ENCODE results near the gene SUMO3.

SUMO3 gene

DNA sequence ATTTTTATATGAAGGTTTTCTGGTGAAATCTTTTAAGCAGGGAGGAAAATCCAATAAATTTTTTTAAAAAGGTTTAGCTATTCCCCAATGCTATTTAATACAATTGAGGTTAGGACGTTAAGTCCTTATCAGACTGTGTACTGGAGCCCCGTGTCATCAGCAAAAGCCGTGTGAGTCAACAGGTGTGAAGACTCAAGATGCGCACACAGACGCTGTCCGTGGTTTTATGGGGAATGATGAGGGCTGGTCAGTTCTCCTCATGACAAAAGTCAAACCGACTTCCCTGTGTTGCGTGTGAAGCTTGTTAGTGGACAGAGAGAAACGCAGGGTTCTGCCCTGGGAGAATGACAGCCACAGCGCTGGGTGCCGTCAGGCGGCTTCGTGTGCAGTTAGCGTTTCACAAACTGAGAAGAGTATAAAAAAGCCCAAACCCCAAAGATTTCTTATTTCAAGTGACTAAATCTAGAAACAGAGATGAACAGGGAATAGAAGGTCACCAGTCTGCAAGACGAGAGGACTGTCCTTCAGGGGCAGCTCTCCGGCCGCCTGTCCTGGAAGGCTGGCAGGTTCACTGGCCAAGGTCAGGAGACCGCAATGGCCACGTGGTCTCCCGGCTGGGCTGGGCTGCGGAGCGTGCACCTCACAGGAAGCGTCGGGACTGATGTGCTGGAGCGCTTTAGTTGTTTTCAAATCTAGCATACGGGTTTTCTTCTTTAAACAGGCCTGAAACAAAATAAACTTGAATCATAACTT lies 33.2 kb upstream of the SUMO3 start:
- no peak for DNase-seq (ENCODE audit: extremely low read depth, low read depth)
- TF ChIP-seq CTCF (IDR thresholded peaks at IDR 0.05; ENCODE audit: low read depth, low read length), result no peak

GRCh38 chr21:44850208-44850800 lies 32.4 kb upstream of the SUMO3 start:
- DNase-seq (ENCODE audit: extremely low read depth, low read depth), result no peak
- no peak for TF ChIP-seq CTCF (IDR thresholded peaks at IDR 0.05; ENCODE audit: low read depth, low read length)

DNA sequence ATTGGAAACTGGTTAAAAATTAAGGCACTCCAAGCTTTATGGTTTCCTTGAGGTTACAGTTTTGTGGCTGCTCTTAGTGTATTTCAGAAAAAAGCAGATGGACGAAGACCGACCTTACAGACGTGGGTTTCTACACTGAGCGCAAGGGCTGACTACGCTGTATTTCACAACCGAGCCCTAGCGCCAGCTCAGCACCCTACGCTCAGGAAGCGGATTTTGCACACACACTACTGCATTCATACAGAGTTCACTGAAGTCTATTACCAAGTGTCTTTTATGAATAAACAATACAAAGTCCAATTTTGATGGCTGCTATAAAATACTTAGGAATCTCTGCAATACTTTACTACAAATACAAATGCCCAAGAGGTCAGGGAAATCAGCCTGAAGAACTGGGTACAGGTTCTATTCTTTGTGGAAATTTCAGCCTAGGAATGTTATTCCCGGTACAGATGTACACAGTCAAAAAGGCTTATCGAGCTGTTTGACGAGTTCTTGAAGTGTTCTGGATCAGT lies 31.8 kb upstream of the SUMO3 start:
- TF ChIP-seq CTCF (IDR thresholded peaks at IDR 0.05; ENCODE audit: low read depth, low read length), result no peak

DNA sequence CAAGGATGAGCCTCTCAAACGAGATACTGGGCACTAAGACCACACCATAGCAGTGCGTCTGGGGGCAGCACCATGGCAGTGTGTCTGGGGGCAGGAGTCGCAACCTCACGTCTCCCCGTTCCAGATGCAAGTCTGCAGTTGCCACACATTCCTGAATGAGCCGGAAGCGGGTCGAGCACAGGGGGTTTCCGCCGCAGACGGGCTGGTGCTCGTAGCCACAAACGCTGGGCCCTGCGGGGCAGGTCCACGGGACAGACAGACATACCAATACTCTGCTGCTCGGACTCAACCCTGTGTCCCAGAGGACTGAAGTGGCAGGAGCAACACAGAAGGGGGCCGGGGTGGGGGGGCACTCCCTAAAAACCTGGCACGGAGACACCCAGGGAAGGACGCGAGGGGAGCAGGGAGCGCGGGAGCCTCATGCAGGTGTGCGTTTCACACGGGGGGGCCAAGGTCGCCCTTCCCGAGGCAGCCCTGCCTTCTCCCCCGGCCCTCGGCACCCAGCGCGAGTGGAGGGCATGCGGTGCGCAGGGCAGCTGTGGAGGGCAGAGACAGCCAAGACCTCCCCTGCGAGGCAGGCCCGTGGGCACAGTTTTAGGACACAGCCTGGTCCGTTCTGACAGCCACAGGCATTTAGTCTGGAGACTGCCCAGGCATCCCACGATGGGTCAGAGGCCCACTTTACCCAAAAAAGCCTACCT lies 31.1 kb upstream of the SUMO3 start:
- no peak for DNase-seq (ENCODE audit: extremely low read depth, low read depth)
- TF ChIP-seq CTCF (IDR thresholded peaks at IDR 0.05; ENCODE audit: low read depth, low read length), result no peak

More for the DNA sequence above, 31.8 kb upstream of the SUMO3 start:
- no peak for DNase-seq (ENCODE audit: extremely low read depth, low read depth)

- no peak for DNase-seq (ENCODE audit: extremely low read depth, low read depth)
- no peak for TF ChIP-seq CTCF (IDR thresholded peaks at IDR 0.05; ENCODE audit: low read depth, low read length)
These were observed 29.6 kb upstream of the SUMO3 start for GRCh38 chr21:44847261-44848056.

GRCh38 chr21:44846485-44847260 lies 28.8 kb upstream of the SUMO3 start:
- no peak for TF ChIP-seq CTCF (IDR thresholded peaks at IDR 0.05; ENCODE audit: low read depth, low read length)
- no peak for DNase-seq (ENCODE audit: extremely low read depth, low read depth)

All from AG09319 (cell line).